Transverse colon (tissue), 4 donors: ENCODE results near the gene RERE. TPM values are rescaled to one million over a fixed set of nuclear protein-coding genes. Genes with fewer than 3 reads are reported as not detected.
A peak's percentile ranks its signal among the peaks of the same experiment; 100 is the strongest.

Experiments used
- DNase-seq: peaks from one replicate; pipeline ENCODE4 v3.0.0-alpha.2; 2019
- H3K27ac ChIP-seq, 4 donors: fragments of 200-600 bp; sonication (generic); 2 replicates each; pipeline ENCODE4 v1.5.1; 2016 to 2018; ENCODE audit warnings: inconsistent platforms in 4 of 4
- H3K27me3 ChIP-seq: fragments of 200-600 bp; sonication (generic); 2 replicates; pipeline ENCODE4 v1.5.1; 2017; ENCODE audit warnings: inconsistent platforms
- H3K36me3 ChIP-seq, 4 donors: fragments of 200-600 bp; sonication (generic); 2 replicates each; pipeline ENCODE4 v1.5.1; 2017 to 2019; ENCODE audit warnings: inconsistent platforms in 4 of 4
- H3K4me1 ChIP-seq, 4 donors: fragments of 200-600 bp; sonication (generic); 2 replicates each; pipeline ENCODE4 v1.5.1; 2017 to 2020; ENCODE audit warnings: inconsistent platforms in 4 of 4
- H3K4me3 ChIP-seq, 4 donors: fragments of 200-600 bp; sonication (generic); 1 replicate in 1 of 4; 2 replicates in 3 of 4; pipeline versions ENCODE4 v1.5.1 to v1.6.1; 2017 to 2019; ENCODE audit warnings: inconsistent platforms in 4 of 4
- H3K9me3 ChIP-seq, 2 donors: fragments of 200-600 bp; sonication (generic); 2 replicates each; pipeline ENCODE4 v1.5.1; 2017 to 2019; ENCODE audit warnings: inconsistent platforms in 2 of 2
- CTCF ChIP-seq, 5 experiments: fragments of 200-600 bp in 3 of 5; fragments of 450-650 bp in 2 of 5; sonication (generic) in 3 of 5; IDR thresholded peaks; 1 replicate in 2 of 5; 2 replicates in 3 of 5; pipeline ENCODE4 v1.5.1; 2016 to 2017; ENCODE audit warnings: antibody characterized with exemption in 5 of 5, inconsistent platforms in 3 of 5, mild to moderate bottlenecking in 2 of 5, moderate library complexity in 1 of 5
- EP300 ChIP-seq: sonication (generic); formaldehyde crosslinking; IDR thresholded peaks from one replicate; pipeline ENCODE4 v1.6.1; 2017; ENCODE audit warnings: antibody characterized with exemption, low read depth
- POLR2A ChIP-seq: fragments of 450-650 bp; IDR thresholded peaks from one replicate; pipeline ENCODE4 v1.6.1; 2016; ENCODE audit warnings: antibody characterized with exemption, mild to moderate bottlenecking, moderate library complexity
- POLR2AphosphoS5 ChIP-seq, 3 donors: sonication (generic); formaldehyde crosslinking; IDR thresholded peaks; one replicate each; pipeline ENCODE4 v1.6.1; 2016; ENCODE audit warnings: antibody characterized with exemption in 3 of 3
- WGBS, 2 donors: methylation state at CpG; one replicate each; pipeline ENCODE4 v1.1.5; 2018; ENCODE audit warnings: low coverage in 1 of 2; 5-methylcytosine and 5-hydroxymethylcytosine counted together
- in situ Hi-C, 4 donors: fragments of 200-750 bp; cut with MboI; loops; one replicate each; pipeline versions ENCODE4 v1.15.0 to v1.15.1; 2017; ENCODE audit warnings: low sequenced_read_pairs in 3 of 4, low pct_ligation_motif_present in 1 of 4, low pct_unique_long_range_greater_than_20kb in 1 of 4
- intact Hi-C: fragments of 100-400 bp; cut with DNase I; formaldehyde crosslinking; loops from one replicate; pipeline ENCODE4 v1.15.1; 2023; ENCODE audit warnings: low total_unique reads
- total RNA-seq, 4 donors: library from RNA; depleted of rRNA; stranded (reverse); fragments of >200 nt; gene quantifications; one replicate each; pipeline ENCODE4 v1.1.0, GENCODE V29; 2016

Gene RERE
- total RNA-seq, 4 donors from 2014 or later = 80.3 to 657 (median 105) TPM

GRCh38 chr1:8632102-8632501 lies 185.3 kb downstream of the RERE start:
- no peak overlapping the region for H3K27ac ChIP-seq
- H3K4me3 ChIP-seq = no peak overlapping the region
- H3K27me3 ChIP-seq = no peaks in the 10 kb centered on the region
- in situ Hi-C loops = no loop called here
- no peak for DNase-seq
- peaks cover 0 to 25% (median 0%) of the 10 kb centered on the region in 4 donors for H3K4me1 ChIP-seq
- no peaks in the 10 kb centered on the region for H3K9me3 ChIP-seq
- no peaks in the 10 kb centered on the region for H3K36me3 ChIP-seq
- TF ChIP-seq POLR2A (no peak), POLR2AphosphoS5 (IDR thresholded peaks at IDR 0.05) (no peak), CTCF (IDR thresholded peaks at IDR 0.05) (no peak), EP300 (no peak)
- WGBS, 2 donors = 75 to 81% methylated on average over 4 of the region's 4 CpGs
- intact Hi-C loops = no loop called here

- no peak for DNase-seq
- WGBS, 2 donors = 99 to 100% methylated on average over 1 to 3 of the region's 3 CpGs
- no peaks in the 10 kb centered on the region for H3K36me3 ChIP-seq
- no peaks in the 10 kb centered on the region for H3K27me3 ChIP-seq
- H3K9me3 ChIP-seq = no peaks in the 10 kb centered on the region
- intact Hi-C loops = no loop called here
- no peak overlapping the region for H3K27ac ChIP-seq
- TF ChIP-seq CTCF (IDR thresholded peaks at IDR 0.05) (no peak), POLR2A (no peak), EP300 (no peak)
- in situ Hi-C loops = no loop called here
- H3K4me3 ChIP-seq = no peak overlapping the region
- peaks cover 0 to 25% (median 3%) of the 10 kb centered on the region in 4 donors for H3K4me1 ChIP-seq
Observed at GRCh38 chr1:8631163-8631562, 186.3 kb downstream of the RERE start.

- H3K27ac ChIP-seq = peak overlapping the region in 1 of 4 donors; percentile 19
- DNase-seq = peak; percentile 25
Observed at GRCh38 chr1:8629241-8630091, 188.0 kb downstream of the RERE start.

More at GRCh38 chr1:8629241-8630091, 188.0 kb downstream of the RERE start:
- in situ Hi-C loops (no loop called here), intact Hi-C loops (no loop called here)
- Histone ChIP-seq H3K4me1 (peaks cover 0 to 25% (median 3%) of the 10 kb centered on the region in 4 donors), H3K36me3 (no peaks in the 10 kb centered on the region), H3K4me3 (no peak overlapping the region), H3K27me3 (no peaks in the 10 kb centered on the region), H3K9me3 (no peaks in the 10 kb centered on the region)
- WGBS, 2 donors = 68 to 94% methylated on average over 2 to 7 of the region's 7 CpGs
- TF ChIP-seq POLR2AphosphoS5 (IDR thresholded peaks at IDR 0.05) = peak in 1 of 3 donors; percentile 16
- no peak for TF ChIP-seq CTCF (IDR thresholded peaks at IDR 0.05)
- TF ChIP-seq EP300 = no peak
- TF ChIP-seq POLR2A = no peak
